KMS-11 (cell line): Measurements from ENCODE around the gene INTS6L.

ENCODE experiments used
- H2AFZ ChIP-seq: fragments of 200-600 bp; sonication (generic); 2 replicates; pipeline ENCODE4 v1.6.1; 2016; ENCODE audit warnings: antibody characterized with exemption, mixed run types, low read depth
- H3K27ac ChIP-seq: fragments of 200-600 bp; sonication (generic); 2 replicates; pipeline ENCODE4 v1.6.1; 2016; ENCODE audit warnings: mild to moderate bottlenecking, mixed run types
- H3K27me3 ChIP-seq: fragments of 200-600 bp; sonication (generic); 2 replicates; pipeline ENCODE4 v1.6.1; 2017; ENCODE audit warnings: mild to moderate bottlenecking, low read depth, mixed run types, moderate library complexity; ENCODE audit not compliant: insufficient read depth
- H3K36me3 ChIP-seq: fragments of 200-600 bp; sonication (generic); 2 replicates; pipeline ENCODE4 v1.6.1; 2017; ENCODE audit warnings: mild to moderate bottlenecking, mixed run types; ENCODE audit not compliant: insufficient read depth
- H3K4me1 ChIP-seq: fragments of 200-600 bp; sonication (generic); 2 replicates; pipeline ENCODE4 v1.6.1; 2016; ENCODE audit warnings: mild to moderate bottlenecking, low read depth, mixed run types; ENCODE audit not compliant: poor library complexity, severe bottlenecking
- H3K4me2 ChIP-seq: fragments of 200-600 bp; sonication (generic); 2 replicates; pipeline ENCODE4 v1.7.0; 2016; ENCODE audit warnings: mild to moderate bottlenecking, mixed run types
- H3K4me3 ChIP-seq: fragments of 200-600 bp; sonication (generic); IDR thresholded peaks from 2 replicates; pipeline ENCODE4 v1.6.1; 2017; ENCODE audit warnings: low read depth, low read length, mixed read lengths; ENCODE audit not compliant: insufficient read depth
- H3K79me2 ChIP-seq: fragments of 200-600 bp; sonication (generic); 2 replicates; pipeline ENCODE4 v1.6.1; 2016; ENCODE audit warnings: low read depth, mixed run types; ENCODE audit not compliant: insufficient read depth
- H3K9ac ChIP-seq: fragments of 200-600 bp; sonication (generic); 2 replicates; pipeline ENCODE4 v1.6.1; 2016; ENCODE audit warnings: mild to moderate bottlenecking, mixed run types
- H4K20me1 ChIP-seq: fragments of 200-600 bp; sonication (generic); 2 replicates; pipeline ENCODE4 v1.6.1; 2016; ENCODE audit warnings: mild to moderate bottlenecking, mixed run types; ENCODE audit not compliant: insufficient read depth
- CTCF ChIP-seq: fragments of 200-600 bp; sonication (generic); conservative IDR thresholded peaks from 2 replicates; pipeline ENCODE4 v1.6.1; 2017; ENCODE audit warnings: low read depth, mild to moderate bottlenecking, antibody characterized with exemption, low read length, moderate library complexity, mixed read lengths

The INTS6L gene

GRCh38 chrX:135480076-135480475, 40.4 kb upstream of the INTS6L start:
- TF ChIP-seq CTCF, result no peak
- Histone ChIP-seq H3K36me3 (no peaks in the 10 kb centered on the region), H3K9ac (no peak overlapping the region), H3K4me1 (no peaks in the 10 kb centered on the region), H2AFZ (no peak overlapping the region), H3K4me3 (no peak overlapping the region), H3K4me2 (no peak overlapping the region), H3K79me2 (no peaks in the 10 kb centered on the region), H3K27me3 (no peaks in the 10 kb centered on the region), H4K20me1 (no peaks in the 10 kb centered on the region), H3K27ac (no peak overlapping the region)

GRCh38 chrX:135481696-135482179, 38.7 kb upstream of the INTS6L start:
- Histone ChIP-seq H4K20me1 (no peaks in the 10 kb centered on the region), H3K27ac (no peak overlapping the region), H2AFZ (no peak overlapping the region), H3K4me2 (no peak overlapping the region), H3K4me3 (no peak overlapping the region), H3K27me3 (no peaks in the 10 kb centered on the region), H3K36me3 (no peaks in the 10 kb centered on the region), H3K9ac (no peak overlapping the region), H3K4me1 (no peaks in the 10 kb centered on the region), H3K79me2 (no peaks in the 10 kb centered on the region)
- no peak for TF ChIP-seq CTCF

- no peaks in the 10 kb centered on the region for H3K36me3 ChIP-seq
- TF ChIP-seq CTCF, result peak; percentile 52
These were observed 35.7 kb upstream of the INTS6L start for GRCh38 chrX:135484641-135485289.

GRCh38 chrX:135489542-135489941, 30.9 kb upstream of the INTS6L start:
- no peak overlapping the region for H3K27ac ChIP-seq
- H3K4me3 ChIP-seq, result no peak overlapping the region
- H3K4me2 ChIP-seq, result no peak overlapping the region
- TF ChIP-seq CTCF, result no peak
- no peaks in the 10 kb centered on the region for H3K79me2 ChIP-seq
- H3K4me1 ChIP-seq, result peaks cover 15% of the 10 kb centered on the region
- no peak overlapping the region for H3K9ac ChIP-seq
- no peaks in the 10 kb centered on the region for H4K20me1 ChIP-seq
- H3K27me3 ChIP-seq, result no peaks in the 10 kb centered on the region
- no peak overlapping the region for H2AFZ ChIP-seq
- H3K36me3 ChIP-seq, result no peaks in the 10 kb centered on the region

More at GRCh38 chrX:135484641-135485289, 35.7 kb upstream of the INTS6L start:
- no peak overlapping the region for H2AFZ ChIP-seq
- no peak overlapping the region for H3K4me2 ChIP-seq
- no peak overlapping the region for H3K27ac ChIP-seq
- no peaks in the 10 kb centered on the region for H3K79me2 ChIP-seq
- H3K4me3 ChIP-seq, result no peak overlapping the region
- peaks cover 4% of the 10 kb centered on the region for H3K4me1 ChIP-seq
- H3K9ac ChIP-seq, result no peak overlapping the region
- H3K27me3 ChIP-seq, result no peaks in the 10 kb centered on the region
- H4K20me1 ChIP-seq, result no peaks in the 10 kb centered on the region
